MM.1S (cell line): ENCODE results near the gene ELF2.
A peak's percentile ranks its signal among the peaks of the same experiment; 100 is the strongest.

Experiments used
- DNase-seq: peaks from one replicate; pipeline ENCODE4 v3.0.0-alpha.2; 2015
- H2AFZ ChIP-seq: fragments of 300-600 bp; sonication (generic); 2 replicates; pipeline ENCODE4 v1.6.0; 2016; ENCODE audit warnings: antibody characterized with exemption, low read length
- H3F3A ChIP-seq: fragments of 300-600 bp; sonication (generic); 2 replicates; pipeline ENCODE4 v1.6.1; 2016; ENCODE audit warnings: mild to moderate bottlenecking, antibody characterized with exemption, low read length, moderate library complexity, mixed read lengths; ENCODE audit not compliant: insufficient read depth
- H3K27ac ChIP-seq: fragments of 300-600 bp; sonication (generic); 2 replicates; pipeline ENCODE4 v1.5.1; 2016; ENCODE audit warnings: mild to moderate bottlenecking, low read length
- H3K27me3 ChIP-seq: fragments of 300-600 bp; sonication (generic); replicated peaks from 2 replicates; pipeline ENCODE4 v1.6.0; 2016; ENCODE audit warnings: low read length; ENCODE audit not compliant: insufficient read depth
- H3K36me3 ChIP-seq: fragments of 300-600 bp; sonication (generic); replicated peaks from 2 replicates; pipeline ENCODE4 v1.6.1; 2016; ENCODE audit warnings: mild to moderate bottlenecking, low read length, mixed read lengths; ENCODE audit not compliant: insufficient read depth
- H3K4me1 ChIP-seq: fragments of 300-600 bp; sonication (generic); 2 replicates; pipeline ENCODE4 v1.6.1; 2016; ENCODE audit warnings: low read length, mixed read lengths
- H3K4me2 ChIP-seq: fragments of 300-600 bp; sonication (generic); 2 replicates; pipeline ENCODE4 v1.6.0; 2016; ENCODE audit warnings: low read depth, low read length
- H3K4me3 ChIP-seq: fragments of 300-600 bp; sonication (generic); 2 replicates; pipeline ENCODE4 v1.5.1; 2016; ENCODE audit warnings: low read length, mixed read lengths
- H3K79me2 ChIP-seq: fragments of 300-600 bp; sonication (generic); 2 replicates; pipeline ENCODE4 v1.6.1; 2016; ENCODE audit warnings: mixed run types, low read length, mixed read lengths
- H3K9ac ChIP-seq: fragments of 300-600 bp; sonication (generic); 2 replicates; pipeline ENCODE4 v1.6.1; 2016; ENCODE audit warnings: low read length, mixed read lengths
- H3K9me2 ChIP-seq: fragments of 300-600 bp; sonication (generic); replicated peaks from 2 replicates; pipeline ENCODE4 v1.6.1; 2016; ENCODE audit warnings: mild to moderate bottlenecking, low read length, mixed read lengths; ENCODE audit not compliant: insufficient read depth
- H3K9me3 ChIP-seq: fragments of 300-600 bp; sonication (generic); replicated peaks from 2 replicates; pipeline ENCODE4 v1.6.1; 2016; ENCODE audit warnings: mild to moderate bottlenecking, low read length, mixed read lengths; ENCODE audit not compliant: insufficient read depth
- H4K20me1 ChIP-seq: fragments of 300-600 bp; sonication (generic); 2 replicates; pipeline ENCODE4 v1.6.1; 2016; ENCODE audit warnings: mild to moderate bottlenecking, low read length, moderate library complexity, mixed read lengths; ENCODE audit not compliant: insufficient read depth
- CTCF ChIP-seq: fragments of 300-600 bp; sonication (generic); IDR thresholded peaks from 2 replicates; pipeline ENCODE4 v1.5.1; 2016; ENCODE audit warnings: antibody characterized with exemption, low read length, mixed read lengths
- EZH2 ChIP-seq: fragments of 300-600 bp; sonication (generic); optimal IDR thresholded peaks from 2 replicates; pipeline ENCODE3; 2017; ENCODE audit warnings: low read depth, mild to moderate bottlenecking, antibody characterized with exemption, low read length, mixed read lengths
- EZH2phosphoT487 ChIP-seq: fragments of 300-600 bp; sonication (generic); IDR thresholded peaks from 2 replicates; pipeline ENCODE4 v1.6.1; 2018; ENCODE audit warnings: antibody characterized with exemption, low read length

Gene ELF2

GRCh38 chr4:139189417-139189749, 12.4 kb upstream of the ELF2 start:
- Histone ChIP-seq H3K4me1 (peaks cover 8% of the 10 kb centered on the region; the same call in 1 of the 2 replicates), H3K9me3 (no peaks in the 10 kb centered on the region), H4K20me1 (no peaks in the 10 kb centered on the region), H3F3A (no peaks in the 10 kb centered on the region), H3K4me3 (no peak overlapping the region), H2AFZ (0 out of 2 replicates have a peak overlapping the region, but pooled peaks have one; percentile 31), H3K27me3 (no peaks in the 10 kb centered on the region), H3K27ac (no peak overlapping the region), H3K79me2 (no peaks in the 10 kb centered on the region), H3K36me3 (no peaks in the 10 kb centered on the region), H3K4me2 (no peak overlapping the region), H3K9ac (no peak overlapping the region), H3K9me2 (no peaks in the 10 kb centered on the region)
- no peak for DNase-seq
- TF ChIP-seq CTCF (no peak), EZH2 (no peak), EZH2phosphoT487 (no peak)

- no peaks in the 10 kb centered on the region for H3F3A ChIP-seq
- no peaks in the 10 kb centered on the region for H3K36me3 ChIP-seq
- H2AFZ ChIP-seq: peak overlapping the region; percentile 31; the same call in 1 of the 2 replicates
- H3K9me2 ChIP-seq: no peaks in the 10 kb centered on the region
- H3K27me3 ChIP-seq: no peaks in the 10 kb centered on the region
- H3K27ac ChIP-seq: no peak overlapping the region
- peaks cover 8% of the 10 kb centered on the region; the same call in 1 of the 2 replicates for H3K4me1 ChIP-seq
- TF ChIP-seq EZH2phosphoT487 (no peak), EZH2 (no peak), CTCF (no peak)
- H3K79me2 ChIP-seq: no peaks in the 10 kb centered on the region
- no peak overlapping the region for H3K4me3 ChIP-seq
- no peaks in the 10 kb centered on the region for H3K9me3 ChIP-seq
- no peak overlapping the region for H3K9ac ChIP-seq
- DNase-seq: no peak
- H3K4me2 ChIP-seq: no peak overlapping the region
- H4K20me1 ChIP-seq: no peaks in the 10 kb centered on the region
These were observed 11.8 kb upstream of the ELF2 start for GRCh38 chr4:139188648-139189416.

- Histone ChIP-seq H3K4me2 (no peak overlapping the region), H3K4me3 (no peak overlapping the region), H3F3A (no peaks in the 10 kb centered on the region), H4K20me1 (no peaks in the 10 kb centered on the region), H3K36me3 (no peaks in the 10 kb centered on the region), H3K27me3 (no peaks in the 10 kb centered on the region), H2AFZ (no peak overlapping the region), H3K9me2 (no peaks in the 10 kb centered on the region), H3K9ac (no peak overlapping the region), H3K9me3 (no peaks in the 10 kb centered on the region), H3K27ac (no peak overlapping the region), H3K4me1 (peaks cover 4% of the 10 kb centered on the region; the same call in 1 of the 2 replicates), H3K79me2 (no peaks in the 10 kb centered on the region)
- peak; percentile 68 for DNase-seq
- TF ChIP-seq CTCF (peak; percentile 46), EZH2phosphoT487 (no peak), EZH2 (no peak)
These were observed 7.1 kb upstream of the ELF2 start for GRCh38 chr4:139184129-139184528.
